Suprapubic skin (tissue), 3 donors: ENCODE data around the gene ALG1.

Experiments used
- POLR2A ChIP-seq, 2 donors: fragments of 450-650 bp; IDR thresholded peaks; one replicate each; pipeline ENCODE4 v1.6.1; 2017; ENCODE audit warnings: antibody characterized with exemption in 2 of 2, mild to moderate bottlenecking in 2 of 2, moderate library complexity in 2 of 2
- TF ChIP-seq, protein P1 (sequence below), 2 donors: fragments of 200-600 bp in 1 of 2; fragments of 450-650 bp in 1 of 2; sonication (generic) in 1 of 2; IDR thresholded peaks; one replicate each; pipeline ENCODE4 v1.5.1; 2016 to 2019; ENCODE audit warnings: antibody characterized with exemption in 2 of 2, mild to moderate bottlenecking in 1 of 2, moderate library complexity in 1 of 2

DNA sequence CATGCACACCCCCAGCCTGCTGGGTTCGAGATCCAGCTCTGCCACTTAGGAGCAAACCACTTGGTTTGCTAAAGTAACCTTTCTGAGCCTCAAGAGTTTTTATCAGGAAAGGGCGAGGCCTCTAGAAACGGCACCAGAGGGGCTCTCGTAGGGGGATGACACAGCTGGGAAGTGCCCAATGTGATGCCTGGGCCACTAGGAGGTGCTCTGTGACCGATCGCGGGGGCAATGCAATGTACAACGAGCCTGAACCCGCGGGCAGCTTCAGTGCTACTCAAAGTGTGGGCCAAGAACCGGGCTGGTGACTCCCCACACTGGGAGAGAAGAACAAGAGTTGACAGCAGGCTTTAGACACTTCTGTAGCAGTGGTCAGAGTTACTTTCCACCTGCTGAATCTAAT, 15.3 kb upstream of the ALG1 start:
- no peak for TF ChIP-seq POLR2A (IDR thresholded peaks at IDR 0.05)
- TF ChIP-seq, protein P1, sequence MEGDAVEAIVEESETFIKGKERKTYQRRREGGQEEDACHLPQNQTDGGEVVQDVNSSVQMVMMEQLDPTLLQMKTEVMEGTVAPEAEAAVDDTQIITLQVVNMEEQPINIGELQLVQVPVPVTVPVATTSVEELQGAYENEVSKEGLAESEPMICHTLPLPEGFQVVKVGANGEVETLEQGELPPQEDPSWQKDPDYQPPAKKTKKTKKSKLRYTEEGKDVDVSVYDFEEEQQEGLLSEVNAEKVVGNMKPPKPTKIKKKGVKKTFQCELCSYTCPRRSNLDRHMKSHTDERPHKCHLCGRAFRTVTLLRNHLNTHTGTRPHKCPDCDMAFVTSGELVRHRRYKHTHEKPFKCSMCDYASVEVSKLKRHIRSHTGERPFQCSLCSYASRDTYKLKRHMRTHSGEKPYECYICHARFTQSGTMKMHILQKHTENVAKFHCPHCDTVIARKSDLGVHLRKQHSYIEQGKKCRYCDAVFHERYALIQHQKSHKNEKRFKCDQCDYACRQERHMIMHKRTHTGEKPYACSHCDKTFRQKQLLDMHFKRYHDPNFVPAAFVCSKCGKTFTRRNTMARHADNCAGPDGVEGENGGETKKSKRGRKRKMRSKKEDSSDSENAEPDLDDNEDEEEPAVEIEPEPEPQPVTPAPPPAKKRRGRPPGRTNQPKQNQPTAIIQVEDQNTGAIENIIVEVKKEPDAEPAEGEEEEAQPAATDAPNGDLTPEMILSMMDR (IDR thresholded peaks at IDR 0.05), result no peak
